Fibroblast of villous mesenchyme (primary cell): ENCODE results near the gene PI16. TPM values are rescaled to one million over a fixed set of nuclear protein-coding genes. Genes with fewer than 3 reads are reported as not detected.

Experiments used
- DNase-seq: peaks from one replicate; pipeline ENCODE4 v3.0.0-alpha.2; 2010; ENCODE audit warnings: low read depth
- H3K4me3 ChIP-seq: 2 replicates; pipeline ENCODE4 v1.5.1; 2011; ENCODE audit warnings: low read depth, mild to moderate bottlenecking, low read length
- total RNA-seq: library from RNA; depleted of rRNA; stranded (reverse); fragments of >200 nt; gene quantifications from 2 replicates; pipeline ENCODE4 v1.2.3, GENCODE V29; 2012
- TF ChIP-seq, protein P1 (sequence below): IDR thresholded peaks from 2 replicates; pipeline ENCODE4 v1.5.1; 2012; ENCODE audit warnings: low read depth, mild to moderate bottlenecking, low read length; ENCODE audit not compliant: insufficient read depth

PI16 gene
- total RNA-seq, 1 donor, result under 0.01 TPM

DNA sequence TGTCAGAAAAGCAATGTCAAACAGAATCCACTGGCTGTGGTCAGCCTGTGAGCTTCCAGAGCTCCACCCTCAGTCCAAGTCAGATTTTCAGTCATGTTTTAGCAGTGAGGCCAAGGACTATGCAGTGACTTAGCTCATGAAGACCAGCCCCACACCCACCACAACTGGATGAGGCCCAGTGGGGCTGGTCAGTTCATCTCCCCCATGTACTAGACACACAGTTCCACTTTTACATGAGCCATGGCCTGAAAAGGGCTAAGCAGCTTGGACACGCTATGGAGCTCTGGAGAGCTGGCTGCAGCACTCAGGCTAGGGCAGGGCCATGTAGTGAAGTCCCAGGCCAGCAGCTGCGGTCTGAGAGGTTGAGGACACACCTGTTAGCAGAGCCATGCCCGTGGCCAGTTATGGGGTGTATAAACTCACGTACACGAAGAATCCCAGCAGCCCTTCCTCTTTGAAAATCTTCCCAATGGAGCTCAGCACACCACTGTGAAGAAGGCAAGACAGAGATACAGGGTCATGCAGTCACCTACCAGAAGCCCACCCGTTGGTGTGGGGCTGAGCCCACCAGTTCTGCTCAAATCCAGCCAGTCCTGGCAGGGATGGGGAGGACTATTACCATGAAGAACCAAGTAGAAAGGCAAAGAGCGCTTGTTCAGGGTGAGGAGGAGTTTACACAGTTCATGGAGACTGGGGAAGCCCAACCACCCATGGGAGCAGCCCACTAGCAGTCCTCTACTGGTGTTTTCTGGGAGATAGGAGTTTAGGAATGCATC lies 20.9 kb downstream of the PI16 start:
- TF ChIP-seq, protein P1, sequence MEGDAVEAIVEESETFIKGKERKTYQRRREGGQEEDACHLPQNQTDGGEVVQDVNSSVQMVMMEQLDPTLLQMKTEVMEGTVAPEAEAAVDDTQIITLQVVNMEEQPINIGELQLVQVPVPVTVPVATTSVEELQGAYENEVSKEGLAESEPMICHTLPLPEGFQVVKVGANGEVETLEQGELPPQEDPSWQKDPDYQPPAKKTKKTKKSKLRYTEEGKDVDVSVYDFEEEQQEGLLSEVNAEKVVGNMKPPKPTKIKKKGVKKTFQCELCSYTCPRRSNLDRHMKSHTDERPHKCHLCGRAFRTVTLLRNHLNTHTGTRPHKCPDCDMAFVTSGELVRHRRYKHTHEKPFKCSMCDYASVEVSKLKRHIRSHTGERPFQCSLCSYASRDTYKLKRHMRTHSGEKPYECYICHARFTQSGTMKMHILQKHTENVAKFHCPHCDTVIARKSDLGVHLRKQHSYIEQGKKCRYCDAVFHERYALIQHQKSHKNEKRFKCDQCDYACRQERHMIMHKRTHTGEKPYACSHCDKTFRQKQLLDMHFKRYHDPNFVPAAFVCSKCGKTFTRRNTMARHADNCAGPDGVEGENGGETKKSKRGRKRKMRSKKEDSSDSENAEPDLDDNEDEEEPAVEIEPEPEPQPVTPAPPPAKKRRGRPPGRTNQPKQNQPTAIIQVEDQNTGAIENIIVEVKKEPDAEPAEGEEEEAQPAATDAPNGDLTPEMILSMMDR, result no peak
- no peak for DNase-seq
- H3K4me3 ChIP-seq, result no peak overlapping the region

DNA sequence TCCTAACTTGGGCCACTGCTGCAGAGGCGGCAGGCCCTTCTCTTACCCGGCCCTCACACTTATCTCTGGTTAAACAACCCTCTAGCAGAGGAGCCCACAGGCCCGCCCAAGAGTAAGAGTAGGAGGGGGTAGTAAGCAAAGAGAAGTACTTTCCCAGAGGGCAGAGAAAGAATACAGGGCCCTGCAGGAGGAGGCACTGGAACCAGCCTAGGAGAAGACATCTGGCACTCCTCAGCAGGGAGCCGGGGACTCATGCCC lies 21.4 kb downstream of the PI16 start:
- TF ChIP-seq, protein P1, result no peak
- no peak for DNase-seq
- H3K4me3 ChIP-seq, result no peak overlapping the region

GRCh38 chr6:36976509-36976908 lies 22.0 kb downstream of the PI16 start:
- TF ChIP-seq, protein P1, result no peak
- DNase-seq, result no peak
- H3K4me3 ChIP-seq, result no peak overlapping the region

- H3K4me3 ChIP-seq, result no peak overlapping the region
- TF ChIP-seq, protein P1, result no peak
- DNase-seq, result no peak
These were observed 22.4 kb downstream of the PI16 start for GRCh38 chr6:36976931-36977330.

- TF ChIP-seq, protein P1, result peak; percentile 37
- DNase-seq, result no peak
These were observed 23.0 kb downstream of the PI16 start for GRCh38 chr6:36977470-36977941.

DNA sequence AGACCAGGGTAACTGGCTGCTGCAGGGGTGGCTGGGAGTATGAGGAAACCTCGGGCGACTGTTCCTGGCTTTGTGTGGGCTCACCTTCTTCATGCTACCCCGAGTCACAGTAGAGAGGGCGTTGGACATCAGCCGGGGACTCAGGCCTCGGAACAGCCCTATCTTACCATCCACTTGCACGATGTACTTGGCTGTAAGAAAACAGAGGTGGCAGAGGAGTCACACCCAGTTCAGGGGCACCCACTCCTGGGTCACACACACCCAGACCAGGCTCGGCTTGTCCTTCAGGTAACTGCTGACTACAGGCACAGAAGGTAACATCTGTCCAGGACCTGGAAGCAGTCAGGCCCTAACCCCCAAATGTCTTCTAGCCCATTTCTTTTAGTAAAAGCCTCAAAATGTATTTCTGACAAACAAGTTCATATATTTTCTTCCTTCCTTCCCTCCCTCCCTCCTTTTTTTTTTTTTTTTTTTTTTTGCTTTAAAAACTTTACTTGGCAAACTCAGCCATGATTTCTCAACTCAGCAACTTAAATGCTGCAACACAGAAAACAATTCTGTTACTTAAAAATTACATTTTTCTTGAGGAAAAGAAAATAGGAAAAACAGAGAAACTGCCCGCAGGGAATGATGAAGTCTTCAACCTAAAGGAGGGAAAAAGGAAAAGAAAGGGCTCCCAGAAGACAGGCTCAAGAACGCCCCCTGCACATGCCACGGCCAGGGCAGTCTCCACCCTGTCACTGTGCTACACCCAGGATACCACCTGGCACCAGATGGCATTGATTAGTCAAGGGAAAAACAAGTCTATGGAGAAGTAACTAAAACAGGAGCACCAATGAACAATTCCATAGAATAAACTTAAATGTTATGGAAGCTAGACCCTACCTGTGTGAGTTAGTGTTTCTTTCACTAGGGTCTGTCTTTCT lies 24.1 kb downstream of the PI16 start:
- TF ChIP-seq, protein P1, result no peak
- DNase-seq, result no peak

More at GRCh38 chr6:36977470-36977941, 23.0 kb downstream of the PI16 start:
- no peak overlapping the region for H3K4me3 ChIP-seq

More for the DNA sequence above, 24.1 kb downstream of the PI16 start:
- no peak overlapping the region for H3K4me3 ChIP-seq
